ENCODE results near the gene MED10.

Gene MED10

GRCh38 chr5:6347673-6348072, 30.7 kb downstream of the MED10 start:
- no peak for DNase-seq

- no peak for DNase-seq
Observed at GRCh38 chr5:6347165-6347564, 31.2 kb downstream of the MED10 start.

- no peak for DNase-seq
Observed at GRCh38 chr5:6344593-6344989, 33.8 kb downstream of the MED10 start.

GRCh38 chr5:6343951-6344592, 34.3 kb downstream of the MED10 start:
- no peak for DNase-seq

GRCh38 chr5:6342689-6343315, 35.5 kb downstream of the MED10 start:
- DNase-seq = no peak

- no peak for DNase-seq
Observed at GRCh38 chr5:6340100-6340499, 38.2 kb downstream of the MED10 start.

GRCh38 chr5:6338871-6339270, 39.5 kb downstream of the MED10 start:
- no peak for DNase-seq

- no peak for DNase-seq
Observed at GRCh38 chr5:6338135-6338534, 40.2 kb downstream of the MED10 start.

- no peak for DNase-seq
Observed at GRCh38 chr5:6333182-6333905, 45.0 kb downstream of the MED10 start.

- DNase-seq = no peak
Observed at GRCh38 chr5:6328173-6328572, 50.2 kb downstream of the MED10 start.

GRCh38 chr5:6326776-6327175, 51.6 kb downstream of the MED10 start:
- no peak for DNase-seq

- no peak for DNase-seq
Observed at GRCh38 chr5:6322163-6322713, 56.1 kb downstream of the MED10 start.

Measured in SHP77 treated with DMSO at 0.1 percent for 48 hours (cell line).